HCT116 (cell line): ENCODE measurements around the gene ACTRT3. TPM values are rescaled to one million over a fixed set of nuclear protein-coding genes. Genes with fewer than 3 reads are reported as not detected.

ENCODE experiments used
- ATAC-seq: fragments of 200-7000 bp; cut with Tn5 transposase; 2 replicates; pipeline ENCODE4 v1.9.1; 2020; ENCODE audit warnings: mild to moderate bottlenecking, moderate library complexity
- BruUV-seq: library from RNA; stranded (reverse); fragments of 400-500 nt; replicated peaks from 2 replicates; lab custom pipeline; 2021; lab: Mats Ljungman, UMichigan
- CTCF ChIA-PET: fragments of 300-600 bp; sonication (Branson Sonifier 250); formaldehyde crosslinking; loops from one replicate; lab custom pipeline; 2021; ENCODE audit warnings: antibody characterized with exemption; lab: Charles Lee
- POLR2A ChIA-PET: fragments of 300-600, 350-600 bp; sonication (Branson Sonifier 250); formaldehyde crosslinking; loops from one replicate; lab custom pipeline; 2021; ENCODE audit warnings: antibody characterized with exemption; lab: Charles Lee
- RAD21 ChIA-PET, 2 experiments: fragments of 300-600 bp; sonication (Branson Sonifier 250); formaldehyde crosslinking; loops; one replicate each; lab custom pipeline; 2023; ENCODE audit warnings: low total read pairs in 2 of 2; ENCODE audit not compliant: uncharacterized antibody in 2 of 2, unreplicated experiment in 2 of 2, low non-redundant PET in 1 of 2; lab: Charles Lee
- DNase-seq: peaks from one replicate; pipeline ENCODE4 v3.0.0-alpha.2; 2010; ENCODE audit warnings: low read depth, low spot score
- H2AFZ ChIP-seq: fragments of 200-600 bp; shearing (Covaris generic), sonication (generic); 2 replicates; pipeline ENCODE4 v1.6.1; 2017; ENCODE audit warnings: low read depth, mixed run types, mixed read lengths, antibody characterized with exemption, low read length; ENCODE audit not compliant: poor library complexity, severe bottlenecking
- H3K27ac ChIP-seq: 2 replicates; pipeline ENCODE4 v1.5.1; 2012; ENCODE audit warnings: low read depth, low read length
- H3K27me3 ChIP-seq: fragments of 200-600 bp; sonication (generic); 2 replicates; pipeline ENCODE4 v1.6.1; 2016; ENCODE audit warnings: mixed run types, low read length, mixed read lengths; ENCODE audit not compliant: insufficient read depth
- H3K36me3 ChIP-seq, 2 experiments: fragments of 200-500 bp in 1 of 2; fragments of 200-600 bp in 1 of 2; sonication (Bioruptor generic) in 1 of 2; sonication (generic) in 1 of 2; 2 replicates each; pipeline versions ENCODE4 v1.5.1 to v1.6.1; 2014 to 2016; ENCODE audit warnings: low read length in 2 of 2, inconsistent platforms in 1 of 2, mixed read lengths in 1 of 2, mixed run types in 1 of 2; ENCODE audit not compliant: insufficient read depth in 2 of 2, control insufficient read depth in 1 of 2
- H3K4me1 ChIP-seq, 2 experiments: fragments of 200-600 bp in 1 of 2; sonication (generic) in 1 of 2; 2 replicates each; pipeline versions ENCODE4 v1.5.1 to v1.6.1; 2012 to 2017; ENCODE audit warnings: low read length in 2 of 2, inconsistent platforms in 1 of 2, mild to moderate bottlenecking in 1 of 2, mixed read lengths in 1 of 2, mixed run types in 1 of 2, moderate library complexity in 1 of 2; ENCODE audit not compliant: insufficient read depth in 2 of 2, control insufficient read depth in 1 of 2
- H3K4me2 ChIP-seq: fragments of 200-600 bp; sonication (generic); 2 replicates; pipeline ENCODE4 v1.6.1; 2017; ENCODE audit warnings: mixed run types, low read length, mixed read lengths
- H3K4me3 ChIP-seq, 2 experiments: fragments of 200-600 bp in 1 of 2; sonication (generic) in 1 of 2; replicated peaks in 1 of 2; 2 replicates each; pipeline ENCODE4 v1.5.1; 2011 to 2016; ENCODE audit warnings: low read length in 2 of 2, control low read depth in 1 of 2, low read depth in 1 of 2, mild to moderate bottlenecking in 1 of 2, mixed read lengths in 1 of 2, mixed run types in 1 of 2
- H3K79me2 ChIP-seq: fragments of 200-600 bp; sonication (generic); 2 replicates; pipeline ENCODE4 v1.6.1; 2017; ENCODE audit warnings: mild to moderate bottlenecking, mixed run types, low read length, moderate library complexity, mixed read lengths; ENCODE audit not compliant: insufficient read depth
- H3K9ac ChIP-seq: fragments of 200-600 bp; sonication (generic); 2 replicates; pipeline ENCODE4 v1.6.1; 2016; ENCODE audit warnings: low read length, mixed read lengths
- H3K9me2 ChIP-seq: fragments of 200-600 bp; sonication (generic), shearing (Covaris generic); 2 replicates; pipeline ENCODE4 v1.6.1; 2017; ENCODE audit warnings: mixed run types, mild to moderate bottlenecking, moderate library complexity; ENCODE audit not compliant: insufficient read depth
- H3K9me3 ChIP-seq, 2 experiments: fragments of 200-500 bp in 1 of 2; fragments of 200-600 bp in 1 of 2; sonication (Bioruptor generic) in 1 of 2; sonication (generic) in 1 of 2; 2 replicates each; pipeline ENCODE4 v1.6.1; 2014 to 2017; ENCODE audit warnings: low read length in 2 of 2, mixed read lengths in 2 of 2, inconsistent platforms in 1 of 2, low read depth in 1 of 2, mild to moderate bottlenecking in 1 of 2, mixed run types in 1 of 2, moderate library complexity in 1 of 2; ENCODE audit not compliant: control insufficient read depth in 1 of 2, insufficient read depth in 1 of 2
- H4K20me1 ChIP-seq: fragments of 200-600 bp; sonication (generic), shearing (Covaris generic); 2 replicates; pipeline ENCODE4 v1.6.1; 2017; ENCODE audit warnings: mixed run types, mild to moderate bottlenecking, moderate library complexity; ENCODE audit not compliant: insufficient read depth
- CBX3 ChIP-seq: IDR thresholded peaks from 2 replicates; pipeline ENCODE4 v1.6.1; 2012; ENCODE audit warnings: low read depth
- CEBPB ChIP-seq: IDR thresholded peaks from 2 replicates; pipeline ENCODE4 v1.6.1; 2012; ENCODE audit warnings: low read depth
- EGR1 ChIP-seq: IDR thresholded peaks from 2 replicates; pipeline ENCODE4 v1.6.1; 2012; ENCODE audit warnings: low read depth
- EZH2 ChIP-seq: fragments of 200-600 bp; sonication (generic); IDR thresholded peaks from 2 replicates; pipeline ENCODE4 v1.6.1; 2017; ENCODE audit warnings: antibody characterized with exemption, mixed run types
- FOSL1 ChIP-seq: IDR thresholded peaks from 2 replicates; pipeline ENCODE4 v1.6.1; 2012; ENCODE audit warnings: low read depth
- JUND ChIP-seq: IDR thresholded peaks from 2 replicates; pipeline ENCODE4 v1.6.1; 2012
- POLR2A ChIP-seq: IDR thresholded peaks from 2 replicates; pipeline ENCODE4 v1.7.0; 2011; ENCODE audit warnings: borderline replicate concordance; ENCODE audit not compliant: insufficient read depth, insufficient read length; ENCODE audit errors: extremely low read depth
- POLR2AphosphoS5 ChIP-seq: IDR thresholded peaks from 2 replicates; pipeline ENCODE4 v1.6.1; 2011; ENCODE audit warnings: mild to moderate bottlenecking, low read depth, low read length, moderate library complexity
- RAD21 ChIP-seq: IDR thresholded peaks from 2 replicates; pipeline ENCODE4 v1.6.1; 2012; ENCODE audit warnings: low read depth, mild to moderate bottlenecking
- SIN3A ChIP-seq: IDR thresholded peaks from 2 replicates; pipeline ENCODE4 v1.6.1; 2012; ENCODE audit warnings: low read depth
- SRF ChIP-seq: IDR thresholded peaks from 2 replicates; pipeline ENCODE4 v1.6.1; 2012; ENCODE audit warnings: low read depth
- ZBTB33 ChIP-seq: IDR thresholded peaks from 2 replicates; pipeline ENCODE4 v1.6.1; 2011; ENCODE audit warnings: mild to moderate bottlenecking, low read length, moderate library complexity; ENCODE audit not compliant: insufficient replicate concordance; ENCODE audit errors: extremely low read depth
- intact Hi-C: fragments of 100-400 bp; cut with micrococcal nuclease; formaldehyde crosslinking; loops from 2 replicates; pipeline ENCODE4 v1.10.0; 2022
- total RNA-seq: library from RNA; stranded (reverse); gene quantifications from one replicate; pipeline ENCODE4 v1.2.1, GENCODE V29; 2021; ENCODE audit not compliant: unreplicated experiment
- TF ChIP-seq, protein P1 (sequence below), 3 experiments: fragments of 200-600 bp in 1 of 3; sonication (generic) in 1 of 3; IDR thresholded peaks in 2 of 3; conservative IDR thresholded peaks in 1 of 3; 2 replicates each; pipeline ENCODE4 v1.5.1; 2012 to 2017; ENCODE audit warnings: low read depth in 2 of 3, low read length in 2 of 3, antibody characterized with exemption in 1 of 3, borderline replicate concordance in 1 of 3, control low read depth in 1 of 3, mild to moderate bottlenecking in 1 of 3, mixed read lengths in 1 of 3, mixed run types in 1 of 3, moderate library complexity in 1 of 3; ENCODE audit not compliant: insufficient read depth in 1 of 3
- TF ChIP-seq, protein P2 (sequence below): IDR thresholded peaks from 2 replicates; pipeline ENCODE4 v1.6.1; 2012
- TF ChIP-seq, protein P3 (sequence below): IDR thresholded peaks from 2 replicates; pipeline ENCODE4 v1.6.1; 2012; ENCODE audit warnings: low read depth

Gene ACTRT3
- total RNA-seq, 1 experiment from 2014 or later, result 1.2 TPM

DNA sequence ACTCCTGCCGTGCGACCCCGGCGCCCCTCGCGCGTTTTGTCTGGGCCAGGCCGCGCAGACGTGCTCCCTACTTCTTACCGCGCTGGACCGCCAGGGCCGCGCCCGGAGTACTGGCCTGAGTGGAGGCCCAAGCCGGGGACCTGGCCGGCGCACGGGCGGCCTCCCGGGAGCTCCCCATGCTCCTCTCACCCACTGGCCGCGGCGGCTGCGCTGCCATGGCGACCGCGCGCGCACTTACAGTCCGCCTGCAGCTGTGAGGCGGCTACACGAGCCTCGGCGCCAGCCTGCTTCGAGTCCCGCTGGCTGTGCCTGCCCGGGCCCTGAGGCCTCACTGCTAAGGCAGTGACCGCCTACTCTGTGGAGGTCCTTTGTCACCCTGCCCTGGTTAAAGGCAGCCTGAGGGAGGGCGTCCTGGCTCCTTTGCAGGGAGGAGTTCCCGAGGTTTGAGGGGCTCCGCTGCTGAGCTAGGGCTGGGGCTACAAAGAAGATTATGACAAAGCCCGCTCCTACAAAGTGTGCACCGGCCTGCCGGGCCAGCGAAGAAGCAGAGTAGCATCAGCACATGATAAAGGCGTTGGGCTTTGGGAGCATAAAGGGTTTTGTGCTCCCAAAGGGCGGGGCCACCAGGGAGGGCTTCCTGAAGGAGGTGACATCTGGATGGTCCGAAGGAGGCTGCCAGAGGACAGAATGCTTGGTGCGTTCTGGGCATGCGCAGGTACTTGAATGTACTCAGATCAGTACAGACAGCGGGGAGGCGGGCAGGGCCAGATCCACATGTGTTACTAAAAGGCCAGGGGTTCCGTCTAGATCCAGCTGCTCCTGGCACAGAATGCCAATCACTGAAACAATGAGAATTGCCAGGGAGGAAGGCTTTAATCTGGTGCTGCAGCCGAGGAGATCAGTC is 43.2 kb upstream of the ACTRT3 start, which contains the start of the genes LRRC34 and LRRIQ4:
TSS of gene LRRC34 (minus strand) at position 573 of the 904 bp plus-strand sequence. CDS start at position 217, 356 bp downstream.
TSS of gene LRRIQ4 (plus strand) at position 539 of the 904 bp plus-strand sequence. CDS start 9,052 bp downstream, outside the sequence.
- no peak within 1 kb of the TSS for H3K9ac ChIP-seq
- intact Hi-C loops, result no loop called here
- ChIA-PET CTCF (no interaction called here), POLR2A (no interaction called here), RAD21 (no interaction called here)
- no peak within 1 kb of the TSS for H3K4me2 ChIP-seq
- DNase-seq (no peak), ATAC-seq (no peak)
- H3K4me1 ChIP-seq, result no peaks in the 10 kb centered on the region
- H3K36me3 ChIP-seq, result no peaks in the 10 kb centered on the region
- H3K9me2 ChIP-seq, result no peaks in the 10 kb centered on the region
- H4K20me1 ChIP-seq, result no peaks in the 10 kb centered on the region
- H2AFZ ChIP-seq, result no peak within 1 kb of the TSS
- no peaks in the 10 kb centered on the region for H3K9me3 ChIP-seq
- no peak within 1 kb of the TSS for H3K4me3 ChIP-seq
- no peak for TF ChIP-seq SRF
- TF ChIP-seq EGR1, result no peak
- no peak for TF ChIP-seq FOSL1
- TF ChIP-seq CEBPB, result no peak
- no peak for TF ChIP-seq ZBTB33
- no peak for TF ChIP-seq CBX3
- TF ChIP-seq, protein P1, sequence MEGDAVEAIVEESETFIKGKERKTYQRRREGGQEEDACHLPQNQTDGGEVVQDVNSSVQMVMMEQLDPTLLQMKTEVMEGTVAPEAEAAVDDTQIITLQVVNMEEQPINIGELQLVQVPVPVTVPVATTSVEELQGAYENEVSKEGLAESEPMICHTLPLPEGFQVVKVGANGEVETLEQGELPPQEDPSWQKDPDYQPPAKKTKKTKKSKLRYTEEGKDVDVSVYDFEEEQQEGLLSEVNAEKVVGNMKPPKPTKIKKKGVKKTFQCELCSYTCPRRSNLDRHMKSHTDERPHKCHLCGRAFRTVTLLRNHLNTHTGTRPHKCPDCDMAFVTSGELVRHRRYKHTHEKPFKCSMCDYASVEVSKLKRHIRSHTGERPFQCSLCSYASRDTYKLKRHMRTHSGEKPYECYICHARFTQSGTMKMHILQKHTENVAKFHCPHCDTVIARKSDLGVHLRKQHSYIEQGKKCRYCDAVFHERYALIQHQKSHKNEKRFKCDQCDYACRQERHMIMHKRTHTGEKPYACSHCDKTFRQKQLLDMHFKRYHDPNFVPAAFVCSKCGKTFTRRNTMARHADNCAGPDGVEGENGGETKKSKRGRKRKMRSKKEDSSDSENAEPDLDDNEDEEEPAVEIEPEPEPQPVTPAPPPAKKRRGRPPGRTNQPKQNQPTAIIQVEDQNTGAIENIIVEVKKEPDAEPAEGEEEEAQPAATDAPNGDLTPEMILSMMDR (IDR thresholded peaks at IDR 0.05 in 2 of 3, conservative IDR thresholded peaks at IDR 0.05 in 1 of 3; ENCODE audit: borderline replicate concordance in 1 of 3, insufficient read depth in 1 of 3, low read depth in 2 of 3, low read length in 2 of 3), result no peak
- TF ChIP-seq, protein P2, sequence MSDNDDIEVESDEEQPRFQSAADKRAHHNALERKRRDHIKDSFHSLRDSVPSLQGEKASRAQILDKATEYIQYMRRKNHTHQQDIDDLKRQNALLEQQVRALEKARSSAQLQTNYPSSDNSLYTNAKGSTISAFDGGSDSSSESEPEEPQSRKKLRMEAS, result no peak
- TF ChIP-seq SIN3A, result no peak
- no peak for TF ChIP-seq RAD21
- no peak for TF ChIP-seq EZH2
- TF ChIP-seq, protein P3, sequence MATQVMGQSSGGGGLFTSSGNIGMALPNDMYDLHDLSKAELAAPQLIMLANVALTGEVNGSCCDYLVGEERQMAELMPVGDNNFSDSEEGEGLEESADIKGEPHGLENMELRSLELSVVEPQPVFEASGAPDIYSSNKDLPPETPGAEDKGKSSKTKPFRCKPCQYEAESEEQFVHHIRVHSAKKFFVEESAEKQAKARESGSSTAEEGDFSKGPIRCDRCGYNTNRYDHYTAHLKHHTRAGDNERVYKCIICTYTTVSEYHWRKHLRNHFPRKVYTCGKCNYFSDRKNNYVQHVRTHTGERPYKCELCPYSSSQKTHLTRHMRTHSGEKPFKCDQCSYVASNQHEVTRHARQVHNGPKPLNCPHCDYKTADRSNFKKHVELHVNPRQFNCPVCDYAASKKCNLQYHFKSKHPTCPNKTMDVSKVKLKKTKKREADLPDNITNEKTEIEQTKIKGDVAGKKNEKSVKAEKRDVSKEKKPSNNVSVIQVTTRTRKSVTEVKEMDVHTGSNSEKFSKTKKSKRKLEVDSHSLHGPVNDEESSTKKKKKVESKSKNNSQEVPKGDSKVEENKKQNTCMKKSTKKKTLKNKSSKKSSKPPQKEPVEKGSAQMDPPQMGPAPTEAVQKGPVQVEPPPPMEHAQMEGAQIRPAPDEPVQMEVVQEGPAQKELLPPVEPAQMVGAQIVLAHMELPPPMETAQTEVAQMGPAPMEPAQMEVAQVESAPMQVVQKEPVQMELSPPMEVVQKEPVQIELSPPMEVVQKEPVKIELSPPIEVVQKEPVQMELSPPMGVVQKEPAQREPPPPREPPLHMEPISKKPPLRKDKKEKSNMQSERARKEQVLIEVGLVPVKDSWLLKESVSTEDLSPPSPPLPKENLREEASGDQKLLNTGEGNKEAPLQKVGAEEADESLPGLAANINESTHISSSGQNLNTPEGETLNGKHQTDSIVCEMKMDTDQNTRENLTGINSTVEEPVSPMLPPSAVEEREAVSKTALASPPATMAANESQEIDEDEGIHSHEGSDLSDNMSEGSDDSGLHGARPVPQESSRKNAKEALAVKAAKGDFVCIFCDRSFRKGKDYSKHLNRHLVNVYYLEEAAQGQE, result no peak
- no peak for TF ChIP-seq POLR2A
- TF ChIP-seq JUND, result no peak
- no peak for TF ChIP-seq POLR2AphosphoS5
- TF ChIP-seq, all 23 proteins: peak for 0
- Histone ChIP-seq H3K27ac (no peak within 1 kb of the TSS), H3K27me3 (no peaks in the 10 kb centered on the region), H3K79me2 (no peaks in the 10 kb centered on the region)
- BruUV-seq, result no TSS peak
